ENCODE results near the gene SLC39A12.

DNA sequence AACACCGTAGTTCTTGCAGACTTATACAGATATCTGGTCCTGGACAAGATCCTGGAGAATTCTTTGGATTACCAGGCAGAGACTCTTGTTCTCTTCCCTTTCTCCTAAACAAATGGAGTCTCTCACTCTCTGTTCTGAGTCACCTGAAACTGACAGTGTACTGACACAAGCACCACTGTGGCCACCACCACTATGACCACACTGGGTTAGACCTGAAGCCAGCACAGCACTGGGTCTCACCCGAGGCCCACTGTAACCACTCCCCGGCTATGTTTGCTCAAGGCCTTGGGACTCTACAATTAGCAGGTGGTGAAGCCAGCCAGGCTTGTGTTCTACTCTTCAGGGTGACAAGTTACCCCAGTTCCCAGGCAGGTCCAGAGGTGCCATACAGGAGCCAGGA lies 22.8 kb downstream of the SLC39A12 start:
- TF ChIP-seq TCF7 (IDR thresholded peaks at IDR 0.05; ENCODE audit: borderline replicate concordance) (no peak), CREB1 (IDR thresholded peaks at IDR 0.05; ENCODE audit: low read depth) (no peak), JUNB (IDR thresholded peaks at IDR 0.05) (no peak), CHD4 (IDR thresholded peaks at IDR 0.05) (no peak), ESRRA (IDR thresholded peaks at IDR 0.05; ENCODE audit: low read length) (no peak), FOXM1 (IDR thresholded peaks at IDR 0.05; ENCODE audit: low read depth, low read length) (no peak)
- TF ChIP-seq, protein P1, sequence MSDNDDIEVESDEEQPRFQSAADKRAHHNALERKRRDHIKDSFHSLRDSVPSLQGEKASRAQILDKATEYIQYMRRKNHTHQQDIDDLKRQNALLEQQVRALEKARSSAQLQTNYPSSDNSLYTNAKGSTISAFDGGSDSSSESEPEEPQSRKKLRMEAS (IDR thresholded peaks at IDR 0.05; ENCODE audit: low read depth, low read length), result no peak
- TF ChIP-seq, protein P2, sequence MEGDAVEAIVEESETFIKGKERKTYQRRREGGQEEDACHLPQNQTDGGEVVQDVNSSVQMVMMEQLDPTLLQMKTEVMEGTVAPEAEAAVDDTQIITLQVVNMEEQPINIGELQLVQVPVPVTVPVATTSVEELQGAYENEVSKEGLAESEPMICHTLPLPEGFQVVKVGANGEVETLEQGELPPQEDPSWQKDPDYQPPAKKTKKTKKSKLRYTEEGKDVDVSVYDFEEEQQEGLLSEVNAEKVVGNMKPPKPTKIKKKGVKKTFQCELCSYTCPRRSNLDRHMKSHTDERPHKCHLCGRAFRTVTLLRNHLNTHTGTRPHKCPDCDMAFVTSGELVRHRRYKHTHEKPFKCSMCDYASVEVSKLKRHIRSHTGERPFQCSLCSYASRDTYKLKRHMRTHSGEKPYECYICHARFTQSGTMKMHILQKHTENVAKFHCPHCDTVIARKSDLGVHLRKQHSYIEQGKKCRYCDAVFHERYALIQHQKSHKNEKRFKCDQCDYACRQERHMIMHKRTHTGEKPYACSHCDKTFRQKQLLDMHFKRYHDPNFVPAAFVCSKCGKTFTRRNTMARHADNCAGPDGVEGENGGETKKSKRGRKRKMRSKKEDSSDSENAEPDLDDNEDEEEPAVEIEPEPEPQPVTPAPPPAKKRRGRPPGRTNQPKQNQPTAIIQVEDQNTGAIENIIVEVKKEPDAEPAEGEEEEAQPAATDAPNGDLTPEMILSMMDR (IDR thresholded peaks at IDR 0.05 in 2 of 3, conservative IDR thresholded peaks at IDR 0.05 in 1 of 3; ENCODE audit: control insufficient read depth in 2 of 3, extremely low read depth in 1 of 3, insufficient read depth in 1 of 3, low read depth in 3 of 3, low read length in 3 of 3), result no peak
- TF ChIP-seq, protein P3, sequence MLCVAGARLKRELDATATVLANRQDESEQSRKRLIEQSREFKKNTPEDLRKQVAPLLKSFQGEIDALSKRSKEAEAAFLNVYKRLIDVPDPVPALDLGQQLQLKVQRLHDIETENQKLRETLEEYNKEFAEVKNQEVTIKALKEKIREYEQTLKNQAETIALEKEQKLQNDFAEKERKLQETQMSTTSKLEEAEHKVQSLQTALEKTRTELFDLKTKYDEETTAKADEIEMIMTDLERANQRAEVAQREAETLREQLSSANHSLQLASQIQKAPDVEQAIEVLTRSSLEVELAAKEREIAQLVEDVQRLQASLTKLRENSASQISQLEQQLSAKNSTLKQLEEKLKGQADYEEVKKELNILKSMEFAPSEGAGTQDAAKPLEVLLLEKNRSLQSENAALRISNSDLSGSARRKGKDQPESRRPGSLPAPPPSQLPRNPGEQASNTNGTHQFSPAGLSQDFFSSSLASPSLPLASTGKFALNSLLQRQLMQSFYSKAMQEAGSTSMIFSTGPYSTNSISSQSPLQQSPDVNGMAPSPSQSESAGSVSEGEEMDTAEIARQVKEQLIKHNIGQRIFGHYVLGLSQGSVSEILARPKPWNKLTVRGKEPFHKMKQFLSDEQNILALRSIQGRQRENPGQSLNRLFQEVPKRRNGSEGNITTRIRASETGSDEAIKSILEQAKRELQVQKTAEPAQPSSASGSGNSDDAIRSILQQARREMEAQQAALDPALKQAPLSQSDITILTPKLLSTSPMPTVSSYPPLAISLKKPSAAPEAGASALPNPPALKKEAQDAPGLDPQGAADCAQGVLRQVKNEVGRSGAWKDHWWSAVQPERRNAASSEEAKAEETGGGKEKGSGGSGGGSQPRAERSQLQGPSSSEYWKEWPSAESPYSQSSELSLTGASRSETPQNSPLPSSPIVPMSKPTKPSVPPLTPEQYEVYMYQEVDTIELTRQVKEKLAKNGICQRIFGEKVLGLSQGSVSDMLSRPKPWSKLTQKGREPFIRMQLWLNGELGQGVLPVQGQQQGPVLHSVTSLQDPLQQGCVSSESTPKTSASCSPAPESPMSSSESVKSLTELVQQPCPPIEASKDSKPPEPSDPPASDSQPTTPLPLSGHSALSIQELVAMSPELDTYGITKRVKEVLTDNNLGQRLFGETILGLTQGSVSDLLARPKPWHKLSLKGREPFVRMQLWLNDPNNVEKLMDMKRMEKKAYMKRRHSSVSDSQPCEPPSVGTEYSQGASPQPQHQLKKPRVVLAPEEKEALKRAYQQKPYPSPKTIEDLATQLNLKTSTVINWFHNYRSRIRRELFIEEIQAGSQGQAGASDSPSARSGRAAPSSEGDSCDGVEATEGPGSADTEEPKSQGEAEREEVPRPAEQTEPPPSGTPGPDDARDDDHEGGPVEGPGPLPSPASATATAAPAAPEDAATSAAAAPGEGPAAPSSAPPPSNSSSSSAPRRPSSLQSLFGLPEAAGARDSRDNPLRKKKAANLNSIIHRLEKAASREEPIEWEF (IDR thresholded peaks at IDR 0.05; ENCODE audit: insufficient replicate concordance, low read depth, low read length), result no peak
- TF ChIP-seq, protein P4, sequence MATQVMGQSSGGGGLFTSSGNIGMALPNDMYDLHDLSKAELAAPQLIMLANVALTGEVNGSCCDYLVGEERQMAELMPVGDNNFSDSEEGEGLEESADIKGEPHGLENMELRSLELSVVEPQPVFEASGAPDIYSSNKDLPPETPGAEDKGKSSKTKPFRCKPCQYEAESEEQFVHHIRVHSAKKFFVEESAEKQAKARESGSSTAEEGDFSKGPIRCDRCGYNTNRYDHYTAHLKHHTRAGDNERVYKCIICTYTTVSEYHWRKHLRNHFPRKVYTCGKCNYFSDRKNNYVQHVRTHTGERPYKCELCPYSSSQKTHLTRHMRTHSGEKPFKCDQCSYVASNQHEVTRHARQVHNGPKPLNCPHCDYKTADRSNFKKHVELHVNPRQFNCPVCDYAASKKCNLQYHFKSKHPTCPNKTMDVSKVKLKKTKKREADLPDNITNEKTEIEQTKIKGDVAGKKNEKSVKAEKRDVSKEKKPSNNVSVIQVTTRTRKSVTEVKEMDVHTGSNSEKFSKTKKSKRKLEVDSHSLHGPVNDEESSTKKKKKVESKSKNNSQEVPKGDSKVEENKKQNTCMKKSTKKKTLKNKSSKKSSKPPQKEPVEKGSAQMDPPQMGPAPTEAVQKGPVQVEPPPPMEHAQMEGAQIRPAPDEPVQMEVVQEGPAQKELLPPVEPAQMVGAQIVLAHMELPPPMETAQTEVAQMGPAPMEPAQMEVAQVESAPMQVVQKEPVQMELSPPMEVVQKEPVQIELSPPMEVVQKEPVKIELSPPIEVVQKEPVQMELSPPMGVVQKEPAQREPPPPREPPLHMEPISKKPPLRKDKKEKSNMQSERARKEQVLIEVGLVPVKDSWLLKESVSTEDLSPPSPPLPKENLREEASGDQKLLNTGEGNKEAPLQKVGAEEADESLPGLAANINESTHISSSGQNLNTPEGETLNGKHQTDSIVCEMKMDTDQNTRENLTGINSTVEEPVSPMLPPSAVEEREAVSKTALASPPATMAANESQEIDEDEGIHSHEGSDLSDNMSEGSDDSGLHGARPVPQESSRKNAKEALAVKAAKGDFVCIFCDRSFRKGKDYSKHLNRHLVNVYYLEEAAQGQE (IDR thresholded peaks at IDR 0.05; ENCODE audit: low read depth, low read length), result no peak
